BLaER1 (cell line): ENCODE data around the gene EXOG.
"Not testable (repeated sequence)": the region's sequence is repeated elsewhere in the genome, so short reads cannot be mapped to it uniquely, and the experiment has no call there.

ENCODE experiments used
- H3K27ac ChIP-seq: shearing (Covaris generic); formaldehyde crosslinking; 2 replicates; pipeline ENCODE4 v1.8.1; 2022
- H3K27me3 ChIP-seq: shearing (Covaris generic); formaldehyde crosslinking; 2 replicates; pipeline ENCODE4 v1.8.1; 2022
- H3K36me3 ChIP-seq: shearing (Covaris generic); formaldehyde crosslinking; 2 replicates; pipeline ENCODE4 v1.8.1; 2022
- H3K4me1 ChIP-seq: shearing (Covaris generic); formaldehyde crosslinking; 2 replicates; pipeline ENCODE4 v1.8.1; 2022
- H3K4me2 ChIP-seq: shearing (Covaris generic); formaldehyde crosslinking; 2 replicates; pipeline ENCODE4 v1.8.1; 2022
- H3K4me3 ChIP-seq: shearing (Covaris generic); formaldehyde crosslinking; 2 replicates; pipeline ENCODE4 v1.8.1; 2022
- H3K9ac ChIP-seq: shearing (Covaris generic); formaldehyde crosslinking; 2 replicates; pipeline ENCODE4 v1.8.1; 2022
- H3K9me3 ChIP-seq: shearing (Covaris generic); formaldehyde crosslinking; 2 replicates; pipeline ENCODE4 v1.8.1; 2022
- H4K20me1 ChIP-seq: shearing (Covaris generic); formaldehyde crosslinking; 2 replicates; pipeline ENCODE4 v1.8.1; 2022
- Cebpa-rat ChIP-seq: shearing (Covaris generic); IDR thresholded peaks from 2 replicates; pipeline ENCODE4 v1.8.1; 2022

Gene EXOG

GRCh38 chr3:38565339-38566214, 69.4 kb downstream of the EXOG start:
- Histone ChIP-seq H4K20me1 (no peaks in the 10 kb centered on the region), H3K4me1 (peaks cover 6% of the 10 kb centered on the region; the same call in 1 of the 2 replicates), H3K9ac (no peak overlapping the region), H3K27me3 (no peaks in the 10 kb centered on the region), H3K4me2 (no peak overlapping the region), H3K27ac (no peak overlapping the region), H3K36me3 (no peaks in the 10 kb centered on the region), H3K9me3 (no peaks in the 10 kb centered on the region), H3K4me3 (no peak overlapping the region)
- TF ChIP-seq Cebpa-rat = no peak

GRCh38 chr3:38566215-38566528, 70.0 kb downstream of the EXOG start:
- no peak overlapping the region for H3K27ac ChIP-seq
- no peaks in the 10 kb centered on the region for H4K20me1 ChIP-seq
- H3K4me3 ChIP-seq = no peak overlapping the region
- H3K27me3 ChIP-seq = no peaks in the 10 kb centered on the region
- no peaks in the 10 kb centered on the region for H3K9me3 ChIP-seq
- no peak for TF ChIP-seq Cebpa-rat
- H3K9ac ChIP-seq = no peak overlapping the region
- H3K4me2 ChIP-seq = no peak overlapping the region
- peaks cover 6% of the 10 kb centered on the region; the same call in 1 of the 2 replicates for H3K4me1 ChIP-seq
- H3K36me3 ChIP-seq = no peaks in the 10 kb centered on the region

GRCh38 chr3:38566794-38567193, 70.7 kb downstream of the EXOG start:
- not testable (repeated sequence) for H3K27me3 ChIP-seq, H4K20me1 ChIP-seq, H3K4me2 ChIP-seq, H3K4me3 ChIP-seq, H3K36me3 ChIP-seq, H3K9ac ChIP-seq, H3K9me3 ChIP-seq, H3K4me1 ChIP-seq, H3K27ac ChIP-seq

DNA sequence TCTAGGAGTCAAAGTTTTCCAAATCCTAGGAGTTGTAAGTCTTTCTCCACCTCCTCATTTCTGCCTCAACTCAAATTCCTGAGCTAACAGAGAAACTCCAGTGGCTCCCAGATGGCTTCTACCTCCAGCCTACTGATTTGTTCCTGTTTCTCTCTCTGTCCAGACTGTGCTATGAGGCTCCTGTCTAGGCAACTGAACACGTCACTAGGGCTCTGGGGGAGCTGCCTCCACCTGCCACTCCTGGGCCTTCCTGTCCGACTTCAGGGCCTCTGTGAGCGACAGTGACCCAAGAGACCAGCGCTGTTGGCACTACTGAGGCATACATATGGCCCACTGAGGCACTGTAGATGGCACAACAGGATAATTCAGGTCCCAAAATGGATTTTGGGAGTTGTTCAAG, 71.4 kb downstream of the EXOG start:
- H3K4me1 ChIP-seq = peaks cover 6% of the 10 kb centered on the region; the same call in 1 of the 2 replicates
- H3K27me3 ChIP-seq = no peaks in the 10 kb centered on the region
- TF ChIP-seq Cebpa-rat = no peak
- H3K9ac ChIP-seq = no peak overlapping the region
- H3K4me2 ChIP-seq = no peak overlapping the region
- no peaks in the 10 kb centered on the region for H3K36me3 ChIP-seq
- H3K4me3 ChIP-seq = no peak overlapping the region
- H3K27ac ChIP-seq = no peak overlapping the region
- H4K20me1 ChIP-seq = no peaks in the 10 kb centered on the region
- H3K9me3 ChIP-seq = no peaks in the 10 kb centered on the region

DNA sequence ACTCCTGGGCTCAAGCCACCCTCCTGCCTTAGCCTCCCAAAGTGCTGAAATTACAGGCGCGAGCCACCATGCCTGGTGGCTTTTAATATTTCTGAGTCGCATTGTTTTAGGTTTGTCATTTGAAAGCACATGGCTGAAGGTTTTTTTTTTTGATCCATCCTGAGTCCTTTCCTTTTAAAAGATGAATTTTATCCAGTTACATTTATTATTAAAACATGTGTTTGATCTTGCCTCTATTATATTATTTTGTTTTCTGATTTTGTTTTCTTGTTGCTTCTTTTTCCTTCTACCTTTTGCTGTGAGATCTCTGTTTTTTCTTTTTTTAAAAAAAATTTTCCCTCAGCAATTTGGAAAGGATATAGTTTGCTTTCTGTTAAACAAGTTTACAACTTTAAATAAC, 77.0 kb downstream of the EXOG start:
- Histone ChIP-seq H3K4me1 (0 out of 2 replicates have a peak, but pooled peaks cover 10% of the 10 kb centered on the region), H4K20me1 (no peaks in the 10 kb centered on the region), H3K27ac (no peak overlapping the region), H3K9ac (no peak overlapping the region), H3K9me3 (peaks cover 4% of the 10 kb centered on the region), H3K36me3 (no peaks in the 10 kb centered on the region), H3K4me2 (no peak overlapping the region), H3K4me3 (no peak overlapping the region), H3K27me3 (no peaks in the 10 kb centered on the region)
- no peak for TF ChIP-seq Cebpa-rat

DNA sequence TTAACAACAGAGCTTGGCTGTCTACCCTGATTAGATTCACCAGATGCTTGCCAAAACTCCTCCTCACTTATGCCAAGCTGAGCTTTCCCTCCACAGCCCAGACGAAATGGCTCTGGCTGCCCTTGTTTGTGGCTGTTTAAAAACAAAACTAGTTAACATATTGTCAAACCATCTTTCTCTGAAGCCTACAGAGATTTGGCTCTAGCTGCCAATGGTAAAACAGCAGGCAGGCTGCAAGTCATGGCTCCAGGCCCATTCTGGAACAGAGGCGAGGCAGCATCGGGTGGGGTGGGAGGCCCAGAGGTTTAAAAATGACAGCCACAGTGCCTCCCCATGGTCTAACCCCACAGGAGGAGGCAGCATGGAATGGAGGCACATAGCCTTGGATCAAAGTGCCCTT, 77.4 kb downstream of the EXOG start:
- Histone ChIP-seq H3K4me3 (no peak overlapping the region), H3K4me2 (no peak overlapping the region), H3K27ac (no peak overlapping the region), H3K9me3 (peaks cover 4% of the 10 kb centered on the region), H3K27me3 (no peaks in the 10 kb centered on the region), H3K4me1 (0 out of 2 replicates have a peak, but pooled peaks cover 10% of the 10 kb centered on the region), H4K20me1 (no peaks in the 10 kb centered on the region), H3K9ac (no peak overlapping the region), H3K36me3 (no peaks in the 10 kb centered on the region)
- no peak for TF ChIP-seq Cebpa-rat

GRCh38 chr3:38574411-38575278, 78.5 kb downstream of the EXOG start:
- no peaks in the 10 kb centered on the region for H3K36me3 ChIP-seq
- H3K9me3 ChIP-seq = peaks cover 4% of the 10 kb centered on the region
- H3K27ac ChIP-seq = peak overlapping the region; percentile 18; the same call in 1 of the 2 replicates
- H4K20me1 ChIP-seq = no peaks in the 10 kb centered on the region
- peak overlapping the region; percentile 12; the same call in 1 of the 2 replicates for H3K4me2 ChIP-seq
- no peak overlapping the region for H3K9ac ChIP-seq
- TF ChIP-seq Cebpa-rat = no peak
- peaks cover 18% of the 10 kb centered on the region for H3K4me1 ChIP-seq
- no peak overlapping the region for H3K4me3 ChIP-seq
- H3K27me3 ChIP-seq = no peaks in the 10 kb centered on the region

DNA sequence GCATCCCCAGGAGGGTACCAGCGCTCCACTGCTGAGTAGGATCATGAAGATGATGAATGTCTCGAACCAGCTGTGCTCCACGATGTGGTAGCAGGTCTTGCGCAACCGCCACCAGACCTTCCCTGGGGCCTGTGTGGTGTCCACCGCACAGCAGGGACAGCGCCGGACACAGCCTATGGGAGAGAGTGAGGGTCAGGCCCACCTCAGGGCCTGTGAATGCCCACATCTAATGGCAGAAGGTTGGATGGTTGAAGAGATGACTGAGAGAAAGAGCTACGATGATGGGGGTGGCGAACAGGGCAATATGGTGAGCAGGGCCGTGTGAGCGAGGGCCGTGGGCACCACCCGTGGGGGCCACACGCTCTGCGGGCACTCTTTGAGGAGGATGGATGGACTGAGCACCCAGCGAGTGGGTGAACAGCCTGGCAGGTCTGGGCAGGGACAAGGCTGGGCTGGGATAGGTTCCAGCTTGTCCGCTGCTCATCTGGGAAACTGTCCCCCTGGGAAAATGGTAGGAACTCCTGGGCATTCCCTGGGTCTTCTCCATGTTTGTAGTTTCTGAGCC, 79.2 kb downstream of the EXOG start:
- no peak overlapping the region for H3K4me3 ChIP-seq
- no peak overlapping the region for H3K9ac ChIP-seq
- no peaks in the 10 kb centered on the region for H3K27me3 ChIP-seq
- peak overlapping the region; percentile 12; the same call in 1 of the 2 replicates for H3K4me2 ChIP-seq
- H4K20me1 ChIP-seq = no peaks in the 10 kb centered on the region
- peak overlapping the region; percentile 18; the same call in 1 of the 2 replicates for H3K27ac ChIP-seq
- H3K36me3 ChIP-seq = no peaks in the 10 kb centered on the region
- H3K4me1 ChIP-seq = peaks cover 25% of the 10 kb centered on the region
- TF ChIP-seq Cebpa-rat = peak; percentile 75; the same call in 1 of the 2 replicates
- H3K9me3 ChIP-seq = peaks cover 4% of the 10 kb centered on the region
